Liver (tissue), 9 donors: Measurements from ENCODE around the gene C19orf44. TPM values are rescaled to one million over a fixed set of nuclear protein-coding genes. Genes with fewer than 3 reads are reported as not detected.

Source experiments
- DNase-seq: peaks from one replicate; pipeline ENCODE4 v3.0.0-alpha.2; 2017; ENCODE audit warnings: low spot score
- H3K27ac ChIP-seq, 2 donors: one replicate each; pipeline ENCODE4 v1.7.0; 2013; ENCODE audit warnings: inconsistent platforms in 2 of 2, low read length in 2 of 2, control low read depth in 1 of 2, low read depth in 1 of 2, mild to moderate bottlenecking in 1 of 2
- H3K27me3 ChIP-seq, 4 donors: one replicate each; pipeline versions ENCODE4 v1.6.1 to v1.7.0; 2013; ENCODE audit warnings: low read length in 3 of 4, inconsistent platforms in 1 of 4, mild to moderate bottlenecking in 1 of 4, moderate library complexity in 1 of 4; ENCODE audit not compliant: control insufficient read depth in 4 of 4, insufficient read depth in 4 of 4
- H3K36me3 ChIP-seq, 4 donors: one replicate each; pipeline versions ENCODE4 v1.6.1 to v1.7.0; 2013; ENCODE audit warnings: low read length in 3 of 4, mild to moderate bottlenecking in 3 of 4, low read depth in 1 of 4, moderate library complexity in 1 of 4; ENCODE audit not compliant: control insufficient read depth in 4 of 4, insufficient read depth in 3 of 4
- H3K4me1 ChIP-seq, 4 donors: one replicate each; pipeline versions ENCODE4 v1.6.1 to v1.7.0; 2013; ENCODE audit warnings: low read length in 3 of 4, mild to moderate bottlenecking in 3 of 4, moderate library complexity in 1 of 4; ENCODE audit not compliant: control insufficient read depth in 4 of 4, insufficient read depth in 4 of 4
- H3K4me3 ChIP-seq, 3 donors: one replicate each; pipeline versions ENCODE4 v1.6.1 to v1.7.0; 2013; ENCODE audit warnings: low read length in 3 of 3, control low read depth in 1 of 3, low read depth in 1 of 3, mild to moderate bottlenecking in 1 of 3
- H3K9ac ChIP-seq, 2 donors: one replicate each; pipeline ENCODE4 v1.7.0; 2013; ENCODE audit warnings: low read length in 2 of 2, mild to moderate bottlenecking in 2 of 2, moderate library complexity in 2 of 2, control low read depth in 1 of 2, low read depth in 1 of 2
- H3K9me3 ChIP-seq, 4 donors: one replicate each; pipeline versions ENCODE4 v1.6.1 to v1.7.0; 2013; ENCODE audit warnings: low read length in 3 of 4; ENCODE audit not compliant: control insufficient read depth in 4 of 4
- ATF3 ChIP-seq: IDR thresholded peaks from 2 replicates; pipeline ENCODE4 v1.6.1; 2016; ENCODE audit warnings: antibody characterized with exemption
- CTCF ChIP-seq: fragments of 150-350 bp; IDR thresholded peaks from 2 replicates; pipeline ENCODE4 v1.5.1; 2017; ENCODE audit warnings: improper control_type of control experiment, low read depth, low read length; ENCODE audit not compliant: missing input control
- EGR1 ChIP-seq, 2 donors: IDR thresholded peaks; 2 replicates each; pipeline ENCODE4 v1.6.1; 2016 to 2018; ENCODE audit warnings: antibody characterized with exemption in 2 of 2, low read depth in 2 of 2
- FOXA1 ChIP-seq: IDR thresholded peaks from 2 replicates; pipeline ENCODE4 v1.6.1; 2016; ENCODE audit warnings: antibody characterized with exemption
- FOXA2 ChIP-seq: IDR thresholded peaks from 2 replicates; pipeline ENCODE4 v1.6.1; 2016; ENCODE audit warnings: antibody characterized with exemption
- GABPA ChIP-seq, 2 donors: IDR thresholded peaks in 1 of 2; conservative IDR thresholded peaks in 1 of 2; 2 replicates each; pipeline ENCODE4 v1.6.1; 2016; ENCODE audit warnings: antibody characterized with exemption in 2 of 2, mild to moderate bottlenecking in 1 of 2, moderate library complexity in 1 of 2
- HNF4A ChIP-seq, 2 donors: conservative IDR thresholded peaks; 2 replicates each; pipeline ENCODE4 v1.6.1; 2016; ENCODE audit warnings: antibody characterized with exemption in 2 of 2, mild to moderate bottlenecking in 2 of 2
- HNF4G ChIP-seq: IDR thresholded peaks from 2 replicates; pipeline ENCODE4 v1.6.1; 2016; ENCODE audit warnings: antibody characterized with exemption
- JUND ChIP-seq, 2 donors: IDR thresholded peaks; 2 replicates each; pipeline ENCODE4 v1.6.1; 2016; ENCODE audit warnings: antibody characterized with exemption in 2 of 2
- MAX ChIP-seq: IDR thresholded peaks from 2 replicates; pipeline ENCODE4 v1.6.1; 2016; ENCODE audit warnings: antibody characterized with exemption
- NR2F2 ChIP-seq: IDR thresholded peaks from 2 replicates; pipeline ENCODE4 v1.6.1; 2016; ENCODE audit warnings: antibody characterized with exemption
- RAD21 ChIP-seq, 2 donors: IDR thresholded peaks; 2 replicates each; pipeline ENCODE4 v1.6.1; 2016; ENCODE audit warnings: antibody characterized with exemption in 2 of 2, mild to moderate bottlenecking in 2 of 2
- REST ChIP-seq: IDR thresholded peaks from 2 replicates; pipeline ENCODE4 v1.6.1; 2016; ENCODE audit warnings: antibody characterized with exemption, mild to moderate bottlenecking
- RXRA ChIP-seq, 2 donors: IDR thresholded peaks; 2 replicates each; pipeline ENCODE4 v1.6.1; 2017 to 2018; ENCODE audit warnings: antibody characterized with exemption in 2 of 2, mild to moderate bottlenecking in 1 of 2
- SP1 ChIP-seq: IDR thresholded peaks from 2 replicates; pipeline ENCODE4 v1.6.1; 2018; ENCODE audit warnings: antibody characterized with exemption, mild to moderate bottlenecking
- TAF1 ChIP-seq: conservative IDR thresholded peaks from 2 replicates; pipeline ENCODE4 v1.6.1; 2016; ENCODE audit warnings: antibody characterized with exemption, mild to moderate bottlenecking
- YY1 ChIP-seq: IDR thresholded peaks from 2 replicates; pipeline ENCODE4 v1.6.1; 2016; ENCODE audit warnings: antibody characterized with exemption, mild to moderate bottlenecking
- ZBTB33 ChIP-seq: IDR thresholded peaks from 2 replicates; pipeline ENCODE4 v1.6.1; 2016; ENCODE audit warnings: antibody characterized with exemption
- WGBS: extraction: QIAGEN DNeasy Blood & Tissue Kit; methylation state at CpG from one replicate; pipeline ENCODE4 v1.1.7; 2013; 5-methylcytosine and 5-hydroxymethylcytosine counted together
- polyA plus RNA-seq, 2 donors: library from polyadenylated mRNA; stranded (reverse) in 1 of 2; unstranded in 1 of 2; fragments of 200-250 nt in 1 of 2; fragments of >200 nt in 1 of 2; fragmentation: Nextera tagmentation in 1 of 2; extraction: Ambion mirVana in 1 of 2; gene quantifications; one replicate each; pipeline versions ENCODE4 v1.2.1 to v1.2.3, GENCODE V29; 2013 to 2015
- total RNA-seq, 2 donors: library from RNA; depleted of rRNA; stranded (reverse); fragments of >200 nt; gene quantifications; one replicate each; pipeline ENCODE4 v1.2.3, GENCODE V29; 2014
- donor health status: healthy.
- donor health status: healthy.
- donor health status: healthy.
- donor health status: healthy.
- donor health status: healthy.

Gene C19orf44
- total and polyA plus RNA-seq, 4 donors, result 0.89 to 3.0 (median 1.3) TPM

- TF ChIP-seq HNF4A (conservative IDR thresholded peaks at IDR 0.05) (no peak), RAD21 (IDR thresholded peaks at IDR 0.05) (no peak), FOXA2 (no peak), EGR1 (IDR thresholded peaks at IDR 0.05; ENCODE audit: low read depth in 2 of 2) (no peak), HNF4G (no peak), SP1 (no peak)
- 86% methylated on average over 6 of the region's 6 CpGs for WGBS
- Histone ChIP-seq H3K9ac (no peak overlapping the region), H3K4me3 (no peak overlapping the region), H3K4me1 (peaks cover 9 to 43% (median 31%) of the 10 kb centered on the region in 4 donors), H3K9me3 (no peaks in the 10 kb centered on the region), H3K36me3 (no peaks in the 10 kb centered on the region), H3K27me3 (no peaks in the 10 kb centered on the region), H3K27ac (peak overlapping the region; percentile 43 to 65)
- DNase-seq, result no peak
Measured at GRCh38 chr19:16463341-16463990, 32.7 kb upstream of the C19orf44 start.

GRCh38 chr19:16463991-16464575 lies 32.1 kb upstream of the C19orf44 start:
- Histone ChIP-seq H3K27me3 (no peaks in the 10 kb centered on the region), H3K27ac (peak overlapping the region; percentile 43 to 65), H3K36me3 (no peaks in the 10 kb centered on the region), H3K9me3 (no peaks in the 10 kb centered on the region), H3K9ac (no peak overlapping the region), H3K4me1 (peaks cover 9 to 37% (median 27%) of the 10 kb centered on the region in 4 donors), H3K4me3 (no peak overlapping the region)
- no peak for DNase-seq
- WGBS, result 60% methylated on average over 12 of the region's 12 CpGs
- TF ChIP-seq HNF4A (conservative IDR thresholded peaks at IDR 0.05) (peak in 1 of 2 donors; percentile 6), RXRA (IDR thresholded peaks at IDR 0.05) (peak; percentile 23 to 48), YY1 (no peak)

- peaks cover 7 to 39% (median 31%) of the 10 kb centered on the region in 4 donors for H3K4me1 ChIP-seq
- H3K36me3 ChIP-seq, result no peaks in the 10 kb centered on the region
- 96% methylated on average over 5 of the region's 5 CpGs for WGBS
- no peak for DNase-seq
- H3K4me3 ChIP-seq, result no peak overlapping the region
- no peaks in the 10 kb centered on the region for H3K9me3 ChIP-seq
- no peak overlapping the region for H3K27ac ChIP-seq
- no peaks in the 10 kb centered on the region for H3K27me3 ChIP-seq
- TF ChIP-seq TAF1 (no peak), HNF4G (no peak), EGR1 (IDR thresholded peaks at IDR 0.05; ENCODE audit: low read depth in 2 of 2) (no peak), CTCF (no peak), ATF3 (no peak), ZBTB33 (no peak), RAD21 (IDR thresholded peaks at IDR 0.05) (no peak), MAX (no peak), FOXA1 (no peak), GABPA (IDR thresholded peaks at IDR 0.05 in 1 of 2, conservative IDR thresholded peaks at IDR 0.05 in 1 of 2) (no peak), NR2F2 (no peak), REST (no peak), SP1 (no peak), RXRA (IDR thresholded peaks at IDR 0.05) (no peak), FOXA2 (no peak), JUND (IDR thresholded peaks at IDR 0.05) (no peak), YY1 (no peak), HNF4A (conservative IDR thresholded peaks at IDR 0.05) (no peak)
- no peak overlapping the region for H3K9ac ChIP-seq
Measured at GRCh38 chr19:16465239-16465638, 31.0 kb upstream of the C19orf44 start.
